Right atrium auricular region (tissue), 2 donors: ENCODE results near the gene ULK1. TPM values are rescaled to one million over a fixed set of nuclear protein-coding genes. Genes with fewer than 3 reads are reported as not detected.

Experiments
- DNase-seq: peaks from one replicate; pipeline ENCODE4 v3.0.0-alpha.2; 2019; ENCODE audit warnings: low spot score
- H3K27ac ChIP-seq, 2 donors: fragments of 200-600 bp; sonication (generic); 1 replicate in 1 of 2; 2 replicates in 1 of 2; pipeline ENCODE4 v1.5.1; 2016 to 2019
- H3K27me3 ChIP-seq, 2 donors: fragments of 200-600 bp; sonication (generic); one replicate each; pipeline versions ENCODE4 v1.5.1 to v1.6.0; 2017 to 2019
- H3K36me3 ChIP-seq: fragments of 200-600 bp; sonication (generic); one replicate; pipeline ENCODE4 v1.5.1; 2016
- H3K4me1 ChIP-seq, 2 donors: fragments of 200-600 bp; sonication (generic); one replicate each; pipeline versions ENCODE4 v1.5.1 to v1.6.0; 2017 to 2019
- H3K4me3 ChIP-seq, 2 donors: fragments of 200-600 bp; sonication (generic); 1 replicate in 1 of 2; 2 replicates in 1 of 2; pipeline ENCODE4 v1.5.1; 2017 to 2019; ENCODE audit warnings: mild to moderate bottlenecking in 1 of 2, moderate library complexity in 1 of 2
- H3K9me3 ChIP-seq, 2 donors: fragments of 200-600 bp; sonication (generic); one replicate each; pipeline ENCODE4 v1.5.1; 2019
- total RNA-seq, 2 donors: library from RNA; depleted of rRNA; stranded (reverse); fragments of >200 nt; gene quantifications; one replicate each; pipeline ENCODE4 v1.1.0, GENCODE V29; 2016
- TF ChIP-seq, protein P1 (sequence below), 2 donors: fragments of 200-600 bp; sonication (generic); IDR thresholded peaks; one replicate each; pipeline ENCODE4 v1.5.1; 2019; ENCODE audit warnings: antibody characterized with exemption in 2 of 2

Gene ULK1
- total RNA-seq, 2 donors from 2014 or later: 16.2 to 23.4 TPM

DNA sequence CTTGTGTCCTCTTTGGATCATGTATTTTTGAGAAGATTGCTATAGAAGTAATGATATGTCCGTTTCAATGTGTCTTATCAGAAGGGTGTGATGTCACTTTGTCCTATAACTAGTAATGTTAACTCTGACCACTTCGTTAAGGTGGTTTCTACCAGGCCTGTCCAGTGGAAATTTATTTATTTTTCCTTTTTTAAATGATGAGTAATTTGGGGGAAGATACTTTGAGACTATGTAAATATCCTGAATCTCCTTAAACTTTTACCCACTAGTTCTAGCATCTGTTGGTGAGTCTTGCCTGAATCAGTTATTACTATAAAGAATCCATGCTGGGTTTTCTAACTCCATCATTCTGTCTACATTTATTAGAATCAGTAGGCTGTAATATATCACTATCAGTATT, 70.7 kb downstream of the ULK1 start:
- Histone ChIP-seq H3K4me3 (no peak overlapping the region), H3K4me1 (peaks cover 0 to 18% of the 10 kb centered on the region in 2 donors), H3K36me3 (peaks cover 9% of the 10 kb centered on the region), H3K9me3 (no peaks in the 10 kb centered on the region), H3K27ac (no peak overlapping the region), H3K27me3 (no peaks in the 10 kb centered on the region)
- DNase-seq: no peak
- TF ChIP-seq, protein P1, sequence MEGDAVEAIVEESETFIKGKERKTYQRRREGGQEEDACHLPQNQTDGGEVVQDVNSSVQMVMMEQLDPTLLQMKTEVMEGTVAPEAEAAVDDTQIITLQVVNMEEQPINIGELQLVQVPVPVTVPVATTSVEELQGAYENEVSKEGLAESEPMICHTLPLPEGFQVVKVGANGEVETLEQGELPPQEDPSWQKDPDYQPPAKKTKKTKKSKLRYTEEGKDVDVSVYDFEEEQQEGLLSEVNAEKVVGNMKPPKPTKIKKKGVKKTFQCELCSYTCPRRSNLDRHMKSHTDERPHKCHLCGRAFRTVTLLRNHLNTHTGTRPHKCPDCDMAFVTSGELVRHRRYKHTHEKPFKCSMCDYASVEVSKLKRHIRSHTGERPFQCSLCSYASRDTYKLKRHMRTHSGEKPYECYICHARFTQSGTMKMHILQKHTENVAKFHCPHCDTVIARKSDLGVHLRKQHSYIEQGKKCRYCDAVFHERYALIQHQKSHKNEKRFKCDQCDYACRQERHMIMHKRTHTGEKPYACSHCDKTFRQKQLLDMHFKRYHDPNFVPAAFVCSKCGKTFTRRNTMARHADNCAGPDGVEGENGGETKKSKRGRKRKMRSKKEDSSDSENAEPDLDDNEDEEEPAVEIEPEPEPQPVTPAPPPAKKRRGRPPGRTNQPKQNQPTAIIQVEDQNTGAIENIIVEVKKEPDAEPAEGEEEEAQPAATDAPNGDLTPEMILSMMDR (IDR thresholded peaks at IDR 0.05): no peak

DNA sequence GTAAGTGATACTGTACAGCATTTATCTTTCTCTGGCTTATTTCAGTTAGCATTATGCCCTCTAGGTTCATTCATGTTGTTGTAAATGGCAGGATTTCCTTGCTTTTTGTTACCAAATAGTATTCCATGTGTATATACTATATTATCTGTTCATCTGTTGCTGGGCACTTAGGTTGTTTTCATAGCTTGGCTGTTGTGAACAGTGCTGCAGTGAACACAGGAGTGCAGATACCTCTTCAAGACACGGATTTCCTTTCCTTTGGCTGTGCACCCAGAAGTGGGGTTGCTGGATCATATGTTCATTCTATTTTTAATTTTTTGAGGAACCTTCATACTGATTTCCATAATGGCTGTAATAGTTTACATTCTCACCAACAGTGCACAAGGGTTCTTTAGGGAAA, 76.8 kb downstream of the ULK1 start:
- peaks cover 0 to 6% of the 10 kb centered on the region in 2 donors for H3K4me1 ChIP-seq
- no peaks in the 10 kb centered on the region for H3K9me3 ChIP-seq
- H3K36me3 ChIP-seq: no peaks in the 10 kb centered on the region
- no peaks in the 10 kb centered on the region for H3K27me3 ChIP-seq
- H3K27ac ChIP-seq: no peak overlapping the region
- TF ChIP-seq, protein P1 (IDR thresholded peaks at IDR 0.05): no peak
- DNase-seq: peak; percentile 7
- H3K4me3 ChIP-seq: no peak overlapping the region

Other genes with a start within 250 kb of the ULK1 start
- gene SFSWAP, start 183.5 kb upstream of the ULK1 start, total RNA-seq: 10 to 100 TPM; 11.4 to 12.3 TPM
- gene MMP17, start 66.2 kb upstream of the ULK1 start, total RNA-seq: 1 to 10 TPM; 2.1 to 3.2 TPM
- gene PUS1, start 34.7 kb downstream of the ULK1 start, total RNA-seq: 10 to 100 TPM in 1 of 2 donors, 1 to 10 TPM in 1; 5.0 to 10.3 TPM
- gene EP400, start 55.3 kb downstream of the ULK1 start, total RNA-seq: 10 to 100 TPM; 10.5 to 15.5 TPM
- 1 to 10 TPM; 6.6 to 8.0 TPM for gene DDX51, start 249.7 kb downstream of the ULK1 start, total RNA-seq
- 1 to 10 TPM; 6.9 to 9.9 TPM for gene NOC4L, start 249.8 kb downstream of the ULK1 start, total RNA-seq